GM12874 (cell line): Measurements from ENCODE around the gene ZFPL1.

ENCODE experiments used
- CTCF ChIP-seq: IDR thresholded peaks from 2 replicates; pipeline ENCODE4 v1.5.1; 2011; ENCODE audit warnings: low read depth, mild to moderate bottlenecking, control low read depth, low read length, moderate library complexity; ENCODE audit not compliant: insufficient read depth

The ZFPL1 gene

GRCh38 chr11:65063532-65063931 lies 20.5 kb upstream of the ZFPL1 start:
- no peak for TF ChIP-seq CTCF

- TF ChIP-seq CTCF: no peak
Measured at GRCh38 chr11:65064847-65065240, 19.2 kb upstream of the ZFPL1 start.

GRCh38 chr11:65065851-65066250 lies 18.2 kb upstream of the ZFPL1 start:
- TF ChIP-seq CTCF: no peak

- no peak for TF ChIP-seq CTCF
Measured at GRCh38 chr11:65066315-65066714, 17.7 kb upstream of the ZFPL1 start.

GRCh38 chr11:65066805-65067291 lies 17.2 kb upstream of the ZFPL1 start:
- TF ChIP-seq CTCF: no peak

GRCh38 chr11:65067446-65067845 lies 16.6 kb upstream of the ZFPL1 start:
- TF ChIP-seq CTCF: no peak

- no peak for TF ChIP-seq CTCF
Measured at GRCh38 chr11:65069217-65069616, 14.8 kb upstream of the ZFPL1 start.
